H1 (cell line): ENCODE results near the gene GRM5. TPM values are rescaled to one million over a fixed set of nuclear protein-coding genes. Genes with fewer than 3 reads are reported as not detected.

Experiments used
- CTCF ChIA-PET: fragments of 300-600 bp; sonication (Branson Sonifier 250); formaldehyde crosslinking; loops from one replicate; lab custom pipeline; 2021; ENCODE audit not compliant: partially characterized antibody; lab: Charles Lee
- POLR2A ChIA-PET: fragments of 300-600 bp; sonication (Branson Sonifier 250); formaldehyde crosslinking; loops from one replicate; lab custom pipeline; 2021; ENCODE audit warnings: inconsistent platforms; ENCODE audit not compliant: partially characterized antibody; lab: Charles Lee
- DNase-seq, 2 experiments: peaks; one replicate each; pipeline versions ENCODE4 v3.0.0 to v3.0.0-alpha.2; 2010 to 2022; ENCODE audit warnings: low spot score in 2 of 2, low read depth in 1 of 2, mixed read lengths in 1 of 2
- FAIRE-seq: peaks from 2 replicates; lab custom pipeline; 2011; peaks lifted over from hg19 to GRCh38; lab: Jason Lieb, UNC
- H2AFZ ChIP-seq: 2 replicates; pipeline ENCODE4 v1.8.1; 2012; ENCODE audit warnings: low read length, inconsistent platforms
- H2AK5ac ChIP-seq: 2 replicates; pipeline ENCODE4 v1.6.1; 2013; ENCODE audit warnings: low read depth, low read length
- H2BK120ac ChIP-seq: replicated peaks from 2 replicates; pipeline ENCODE3; 2013; ENCODE audit warnings: low read depth, low read length, inconsistent platforms
- H2BK12ac ChIP-seq: 2 replicates; pipeline ENCODE4 v1.6.1; 2013; ENCODE audit warnings: low read depth, low read length
- H2BK15ac ChIP-seq: 2 replicates; pipeline ENCODE4 v1.6.1; 2013; ENCODE audit warnings: low read length
- H2BK20ac ChIP-seq: 2 replicates; pipeline ENCODE4 v1.6.1; 2013; ENCODE audit warnings: low read length
- H2BK5ac ChIP-seq: 2 replicates; pipeline ENCODE4 v1.6.1; 2013; ENCODE audit warnings: low read depth, low read length
- H3K14ac ChIP-seq: 2 replicates; pipeline ENCODE4 v1.6.1; 2013; ENCODE audit warnings: inconsistent platforms; ENCODE audit not compliant: insufficient read length
- H3K18ac ChIP-seq: 2 replicates; pipeline ENCODE4 v1.6.1; 2013; ENCODE audit warnings: low read length; ENCODE audit errors: extremely low read depth
- H3K23ac ChIP-seq: 2 replicates; pipeline ENCODE4 v1.6.1; 2013; ENCODE audit warnings: inconsistent platforms; ENCODE audit not compliant: insufficient read length
- H3K23me2 ChIP-seq: 2 replicates; pipeline ENCODE4 v1.6.1; 2013; ENCODE audit warnings: low read depth, low read length
- H3K27ac ChIP-seq: 2 replicates; pipeline ENCODE4 v1.6.1; 2011; ENCODE audit warnings: low read depth, low read length, inconsistent platforms
- H3K27me3 ChIP-seq, 4 experiments: replicated peaks in 1 of 4; 1 replicate in 1 of 4; 2 replicates in 3 of 4; pipeline versions ENCODE4 v1.6.1 to v1.8.1; 2011 to 2013; ENCODE audit warnings: low read length in 3 of 4, mild to moderate bottlenecking in 3 of 4, inconsistent platforms in 2 of 4, mixed read lengths in 2 of 4, moderate library complexity in 1 of 4; ENCODE audit not compliant: control insufficient read depth in 3 of 4, insufficient read depth in 3 of 4; ENCODE audit errors: extremely low read depth in 1 of 4
- H3K36me3 ChIP-seq, 4 experiments: 2 replicates each; pipeline versions ENCODE4 v1.6.1 to v1.8.1; 2011 to 2013; ENCODE audit warnings: mild to moderate bottlenecking in 4 of 4, low read length in 3 of 4, moderate library complexity in 2 of 4, control low read depth in 1 of 4, inconsistent platforms in 1 of 4; ENCODE audit not compliant: insufficient read depth in 4 of 4, control insufficient read depth in 2 of 4
- H3K4ac ChIP-seq: replicated peaks from 2 replicates; pipeline ENCODE3; 2013; ENCODE audit warnings: low read length, low read depth, mixed read lengths, inconsistent platforms; ENCODE audit not compliant: insufficient read length
- H3K4me1 ChIP-seq, 4 experiments: replicated peaks in 1 of 4; 1 replicate in 1 of 4; 2 replicates in 3 of 4; pipeline versions ENCODE4 v1.6.1 to v1.8.1; 2011 to 2013; ENCODE audit warnings: low read length in 3 of 4, inconsistent platforms in 2 of 4, mixed read lengths in 1 of 4; ENCODE audit not compliant: insufficient read depth in 4 of 4, control insufficient read depth in 3 of 4
- H3K4me2 ChIP-seq, 2 experiments: 2 replicates each; pipeline versions ENCODE4 v1.6.1 to v1.8.1; 2011 to 2013; ENCODE audit warnings: low read depth in 2 of 2, low read length in 2 of 2, control low read depth in 1 of 2, inconsistent platforms in 1 of 2, mild to moderate bottlenecking in 1 of 2; ENCODE audit not compliant: insufficient read depth in 1 of 2
- H3K4me3 ChIP-seq, 4 experiments: fragments of 200-600, 300-600 bp in 1 of 4; sonication (generic), shearing (Covaris generic), sonication (Bioruptor Twin) in 1 of 4; 2 replicates each; pipeline versions ENCODE4 v1.5.1 to v1.8.1; 2011 to 2016; ENCODE audit warnings: low read length in 4 of 4, low read depth in 3 of 4, control low read depth in 2 of 4, inconsistent platforms in 2 of 4, mild to moderate bottlenecking in 2 of 4, mixed read lengths in 1 of 4, moderate library complexity in 1 of 4; ENCODE audit not compliant: insufficient read depth in 2 of 4; ENCODE audit errors: extremely low read depth in 1 of 4
- H3K56ac ChIP-seq: replicated peaks from 2 replicates; pipeline ENCODE3; 2013; ENCODE audit warnings: low read depth, mild to moderate bottlenecking, mixed read lengths, low read length, inconsistent platforms; ENCODE audit not compliant: insufficient read length
- H3K79me1 ChIP-seq: 2 replicates; pipeline ENCODE4 v1.6.1; 2013; ENCODE audit warnings: low read depth, low read length, control low read depth
- H3K79me2 ChIP-seq, 2 experiments: 2 replicates each; pipeline versions ENCODE4 v1.6.1 to v1.8.1; 2012 to 2013; ENCODE audit warnings: low read length in 2 of 2, mild to moderate bottlenecking in 2 of 2, inconsistent platforms in 1 of 2; ENCODE audit not compliant: insufficient read depth in 2 of 2, control insufficient read depth in 1 of 2
- H3K9ac ChIP-seq, 4 experiments: replicated peaks in 1 of 4; 1 replicate in 1 of 4; 2 replicates in 3 of 4; pipeline versions ENCODE4 v1.6.1 to v1.8.1; 2011 to 2013; ENCODE audit warnings: low read depth in 3 of 4, low read length in 3 of 4, control low read depth in 2 of 4, mild to moderate bottlenecking in 2 of 4, moderate library complexity in 2 of 4, inconsistent platforms in 1 of 4; ENCODE audit errors: extremely low read depth in 1 of 4
- H3K9me3 ChIP-seq, 2 experiments: 2 replicates each; pipeline versions ENCODE4 v1.6.1 to v1.8.1; 2012 to 2013; ENCODE audit warnings: mild to moderate bottlenecking in 2 of 2, moderate library complexity in 2 of 2, control low read depth in 1 of 2, inconsistent platforms in 1 of 2, low read depth in 1 of 2, low read length in 1 of 2, mixed read lengths in 1 of 2; ENCODE audit not compliant: insufficient read depth in 2 of 2
- H4K20me1 ChIP-seq, 2 experiments: replicated peaks in 1 of 2; 2 replicates each; pipeline versions ENCODE3 to v1.8.1; 2011 to 2013; ENCODE audit warnings: inconsistent platforms in 2 of 2, low read length in 2 of 2, mild to moderate bottlenecking in 1 of 2; ENCODE audit not compliant: insufficient read depth in 2 of 2, control insufficient read depth in 1 of 2
- H4K5ac ChIP-seq: 2 replicates; pipeline ENCODE4 v1.6.1; 2013; ENCODE audit warnings: low read length, low read depth, mixed read lengths, inconsistent platforms; ENCODE audit not compliant: insufficient read length
- H4K8ac ChIP-seq: 2 replicates; pipeline ENCODE4 v1.8.0; 2013; ENCODE audit warnings: mild to moderate bottlenecking, moderate library complexity, low read length, inconsistent platforms; ENCODE audit not compliant: insufficient read depth; ENCODE audit errors: extremely low read depth
- H4K91ac ChIP-seq: replicated peaks from 2 replicates; pipeline ENCODE3; 2013; ENCODE audit warnings: low read length, mixed read lengths, inconsistent platforms; ENCODE audit not compliant: insufficient read length
- ASH2L ChIP-seq: fragments of 200-600, 300-600 bp; sonication (generic); IDR thresholded peaks from one replicate; pipeline ENCODE4 v1.7.1; 2017; ENCODE audit warnings: low read length
- CBX5 ChIP-seq: fragments of 300-800, 300-1000 bp; sonication (generic); IDR thresholded peaks from 2 replicates; pipeline ENCODE4 v1.7.1; 2016; ENCODE audit warnings: antibody characterized with exemption, low read length, low read depth
- CBX8 ChIP-seq: fragments of 300-800, 300-1000 bp; sonication (generic); IDR thresholded peaks from 2 replicates; pipeline ENCODE4 v1.7.1; 2016; ENCODE audit warnings: low read depth, low read length, borderline replicate concordance
- CHD1 ChIP-seq: IDR thresholded peaks from 2 replicates; pipeline ENCODE4 v1.6.1; 2012; ENCODE audit warnings: low read depth, low read length, improper control_type of control experiment
- KDM1A ChIP-seq: fragments of 200-600, 300-600 bp; sonication (generic); IDR thresholded peaks from 2 replicates; pipeline ENCODE4 v1.7.1; 2016; ENCODE audit warnings: mild to moderate bottlenecking, low read length, borderline replicate concordance
- POLR2A ChIP-seq, 2 experiments: IDR thresholded peaks; 1 replicate in 1 of 2; 2 replicates in 1 of 2; pipeline ENCODE4 v1.6.1; 2011; ENCODE audit warnings: low read depth in 2 of 2, low read length in 2 of 2, mild to moderate bottlenecking in 2 of 2; ENCODE audit errors: control extremely low read depth in 1 of 2
- SAP30 ChIP-seq: fragments of 300-600 bp; sonication (generic); IDR thresholded peaks from 2 replicates; pipeline ENCODE4 v1.7.1; 2012; ENCODE audit warnings: low read length, moderate library complexity, mild to moderate bottlenecking, inconsistent platforms; ENCODE audit not compliant: insufficient read depth, insufficient replicate concordance
- SIX5 ChIP-seq: IDR thresholded peaks from 2 replicates; pipeline ENCODE4 v1.6.1; 2011; ENCODE audit warnings: mild to moderate bottlenecking, low read depth, low read length
- TAF1 ChIP-seq: IDR thresholded peaks from 2 replicates; pipeline ENCODE4 v1.6.1; 2011; ENCODE audit warnings: mild to moderate bottlenecking, low read depth, low read length
- TAF7 ChIP-seq: optimal IDR thresholded peaks from 2 replicates; pipeline ENCODE3; 2011; ENCODE audit warnings: low read depth, mild to moderate bottlenecking, inconsistent platforms, low read length, moderate library complexity, borderline replicate concordance
- TBP ChIP-seq: IDR thresholded peaks from 2 replicates; pipeline ENCODE4 v1.6.1; 2011; ENCODE audit warnings: low read depth, low read length, improper control_type of control experiment
- TEAD4 ChIP-seq: IDR thresholded peaks from 2 replicates; pipeline ENCODE4 v1.6.1; 2012; ENCODE audit warnings: low read depth, low read length, inconsistent platforms, mixed read lengths
- ZNF274 ChIP-seq: IDR thresholded peaks from 2 replicates; pipeline ENCODE4 v1.7.0; 2012; ENCODE audit warnings: low read length, borderline replicate concordance; ENCODE audit errors: extremely low read depth
- WGBS, 2 experiments: shearing (Covaris generic) in 1 of 2; methylation state at CpG; one replicate each; pipeline versions ENCODE4 v1.1.6 to v1.1.7; 2013 to 2015; ENCODE audit warnings: low lambda C conversion rate in 2 of 2, mixed read lengths in 2 of 2, inconsistent platforms in 1 of 2, low coverage in 1 of 2, missing lambda C conversion rate in 1 of 2; ENCODE audit not compliant: insufficient replicate concordance in 2 of 2, insufficient coverage in 1 of 2, insufficient read length in 1 of 2; ENCODE audit errors: extremely low coverage in 1 of 2, missing lambda C conversion rate in 1 of 2; 5-methylcytosine and 5-hydroxymethylcytosine counted together
- polyA plus RNA-seq, 7 experiments: library from polyadenylated mRNA; depleted of rRNA in 3 of 7; stranded (reverse) in 5 of 7; unstranded in 2 of 7; fragments of >200 nt in 5 of 7; fragments of 200-250 nt in 2 of 7; gene quantifications; 1 replicate in 5 of 7; 2 replicates in 1 of 7; 4 replicates in 1 of 7; pipeline versions ENCODE4 v1.2.1 to v1.2.3, GENCODE V29; 2011 to 2013; ENCODE audit warnings: missing spikeins in 2 of 7, mixed read lengths in 2 of 7
- total RNA-seq: library from RNA; stranded (reverse); fragmentation: NEBNext Ultra II Directional; extraction: Animal tissue kit (Norgen Biotek cat#: 25700); gene quantifications from 2 replicates; pipeline ENCODE4 v1.2.1, GENCODE V29; 2021

GRM5 gene
- total and polyA plus RNA-seq, 2 of the 8 experiments (the other 6 are each of a cell fraction or from before 2014, with no cell fraction given): 0.15 to 0.43 TPM

DNA sequence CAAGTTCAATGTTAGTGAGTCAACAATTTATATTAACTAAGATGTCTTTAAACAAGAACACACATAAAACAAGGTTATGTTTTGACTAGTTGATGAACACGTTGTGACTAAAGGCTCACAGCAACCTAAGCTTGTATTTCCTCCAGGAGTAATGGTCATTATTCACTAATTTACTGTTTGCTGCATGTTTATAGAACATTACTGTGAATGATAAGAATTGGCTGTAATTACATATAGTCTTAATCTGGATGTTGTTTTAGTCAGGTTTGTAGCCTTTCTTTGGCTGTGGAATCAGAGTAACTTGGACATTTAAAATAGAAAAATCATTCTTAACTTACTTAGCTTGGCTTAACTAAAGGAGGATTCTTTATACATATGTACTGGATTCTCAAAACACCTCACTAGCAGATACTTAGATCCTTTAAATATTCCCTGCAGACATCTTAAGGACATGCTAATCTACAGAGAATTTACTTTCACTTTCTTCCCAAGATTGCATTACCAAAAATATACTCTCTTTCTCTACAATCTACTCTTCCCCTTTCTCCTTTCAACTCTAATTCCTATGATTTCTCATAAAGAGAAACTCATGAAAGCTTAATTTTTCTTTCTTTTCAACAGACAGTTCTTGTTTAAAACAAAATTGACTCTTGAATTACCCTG is 408.6 kb downstream of the GRM5 start:
- no peak overlapping the region for H2BK20ac ChIP-seq
- H3K27me3 ChIP-seq: no peaks in the 10 kb centered on the region
- H4K20me1 ChIP-seq: no peaks in the 10 kb centered on the region
- no peak overlapping the region for H2BK15ac ChIP-seq
- no peak overlapping the region for H2AK5ac ChIP-seq
- H3K79me1 ChIP-seq: no peaks in the 10 kb centered on the region
- DNase-seq (no peak), FAIRE-seq (no peak)
- no peaks in the 10 kb centered on the region for H3K36me3 ChIP-seq
- H4K5ac ChIP-seq: no peak overlapping the region
- H3K18ac ChIP-seq: no peak overlapping the region
- no peaks in the 10 kb centered on the region for H3K79me2 ChIP-seq
- no peak overlapping the region for H2BK120ac ChIP-seq
- no peak overlapping the region for H3K56ac ChIP-seq
- H4K91ac ChIP-seq: no peak overlapping the region
- H2BK5ac ChIP-seq: no peak overlapping the region
- POLR2A ChIA-PET: no interaction called here
- no peak overlapping the region for H3K4me3 ChIP-seq
- H3K23me2 ChIP-seq: no peaks in the 10 kb centered on the region
- no peak overlapping the region for H2BK12ac ChIP-seq
- H2AFZ ChIP-seq: no peak overlapping the region
- CTCF ChIA-PET: interaction anchor here (1.3 kb wide), 1 partner anchor 9 kb away, joined by 3 read pairs; no protein-coding TSS in a partner anchor
- no peak overlapping the region for H3K23ac ChIP-seq
- no peak overlapping the region for H3K27ac ChIP-seq
- no peaks in the 10 kb centered on the region for H3K9me3 ChIP-seq
- no peak overlapping the region for H3K4ac ChIP-seq
- H4K8ac ChIP-seq: no peak overlapping the region
- H3K4me1 ChIP-seq: peaks cover 0 to 2% (median 0%) of the 10 kb centered on the region in 4 experiments; a peak in 1 of 7 replicates
- no peak overlapping the region for H3K9ac ChIP-seq
- no peak overlapping the region for H3K14ac ChIP-seq
- 82% methylated on average over 1 of the region's 1 CpG; no CpG with 5 or more reads in 1 of the 2 experiments for WGBS, 2 experiments
- no peak overlapping the region for H3K4me2 ChIP-seq
- TF ChIP-seq KDM1A (no peak), CHD1 (no peak), TAF7 (no peak), POLR2A (IDR thresholded peaks at IDR 0.05; ENCODE audit: control extremely low read depth in 1 of 2, low read depth in 2 of 2, low read length in 2 of 2) (no peak), TAF1 (no peak), CBX8 (no peak), TEAD4 (no peak), ZNF274 (no peak), CBX5 (no peak), ASH2L (no peak), SAP30 (no peak), TBP (no peak), SIX5 (no peak)
